Sigmoid colon (tissue), 4 donors: ENCODE measurements around the gene STAMBPL1.

Experiments
- EP300 ChIP-seq, 4 donors: sonication (generic); formaldehyde crosslinking; IDR thresholded peaks; one replicate each; pipeline ENCODE4 v1.6.1; 2017; ENCODE audit warnings: antibody characterized with exemption in 4 of 4
- POLR2A ChIP-seq, 2 donors: fragments of 450-650 bp; IDR thresholded peaks; one replicate each; pipeline ENCODE4 v1.6.1; 2016; ENCODE audit warnings: antibody characterized with exemption in 2 of 2, mild to moderate bottlenecking in 2 of 2, moderate library complexity in 2 of 2
- POLR2AphosphoS5 ChIP-seq, 4 donors: sonication (generic); formaldehyde crosslinking; IDR thresholded peaks; one replicate each; pipeline ENCODE4 v1.6.1; 2017; ENCODE audit warnings: antibody characterized with exemption in 4 of 4
- TF ChIP-seq, protein P1 (sequence below), 4 experiments: fragments of 450-650 bp in 3 of 4; fragments of 200-600 bp in 1 of 4; IDR thresholded peaks; one replicate each; pipeline ENCODE4 v1.5.1; 2016 to 2019; ENCODE audit warnings: antibody characterized with exemption in 4 of 4, mild to moderate bottlenecking in 3 of 4, moderate library complexity in 2 of 4

DNA sequence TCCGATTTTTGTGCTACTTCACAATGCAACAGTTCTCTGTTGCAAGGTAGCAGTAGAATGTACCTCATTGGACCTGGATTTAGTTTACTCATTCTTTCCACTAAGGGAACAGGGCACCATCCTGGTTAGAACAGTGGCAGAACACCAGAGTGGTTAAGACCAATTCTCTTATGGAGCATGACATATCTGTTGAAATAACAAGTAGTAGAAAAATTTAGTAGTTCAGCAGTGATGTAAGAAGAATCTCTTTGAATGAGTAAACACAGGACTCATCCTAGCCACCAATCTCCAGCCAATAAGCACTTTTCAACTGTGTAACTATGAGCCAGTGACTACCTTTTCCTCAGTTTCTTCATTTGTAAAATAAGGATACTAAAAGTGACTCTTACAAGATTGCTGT is 30.8 kb upstream of the STAMBPL1 start:
- TF ChIP-seq, protein P1, sequence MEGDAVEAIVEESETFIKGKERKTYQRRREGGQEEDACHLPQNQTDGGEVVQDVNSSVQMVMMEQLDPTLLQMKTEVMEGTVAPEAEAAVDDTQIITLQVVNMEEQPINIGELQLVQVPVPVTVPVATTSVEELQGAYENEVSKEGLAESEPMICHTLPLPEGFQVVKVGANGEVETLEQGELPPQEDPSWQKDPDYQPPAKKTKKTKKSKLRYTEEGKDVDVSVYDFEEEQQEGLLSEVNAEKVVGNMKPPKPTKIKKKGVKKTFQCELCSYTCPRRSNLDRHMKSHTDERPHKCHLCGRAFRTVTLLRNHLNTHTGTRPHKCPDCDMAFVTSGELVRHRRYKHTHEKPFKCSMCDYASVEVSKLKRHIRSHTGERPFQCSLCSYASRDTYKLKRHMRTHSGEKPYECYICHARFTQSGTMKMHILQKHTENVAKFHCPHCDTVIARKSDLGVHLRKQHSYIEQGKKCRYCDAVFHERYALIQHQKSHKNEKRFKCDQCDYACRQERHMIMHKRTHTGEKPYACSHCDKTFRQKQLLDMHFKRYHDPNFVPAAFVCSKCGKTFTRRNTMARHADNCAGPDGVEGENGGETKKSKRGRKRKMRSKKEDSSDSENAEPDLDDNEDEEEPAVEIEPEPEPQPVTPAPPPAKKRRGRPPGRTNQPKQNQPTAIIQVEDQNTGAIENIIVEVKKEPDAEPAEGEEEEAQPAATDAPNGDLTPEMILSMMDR (IDR thresholded peaks at IDR 0.05), result no peak
- TF ChIP-seq POLR2AphosphoS5 (IDR thresholded peaks at IDR 0.05) (no peak), POLR2A (IDR thresholded peaks at IDR 0.05) (no peak), EP300 (IDR thresholded peaks at IDR 0.05) (no peak)
